NOMO-1 treated with DMSO at 0.1 percent for 48 hours (cell line): ENCODE measurements around the gene LIPA.
A peak's percentile ranks its signal among the peaks of the same experiment; 100 is the strongest.
"Not testable (repeated sequence)": the region's sequence is repeated elsewhere in the genome, so short reads cannot be mapped to it uniquely, and the experiment has no call there.

ENCODE experiments used
- DNase-seq: peaks from one replicate; lab custom pipeline; 2025; ENCODE audit not compliant: unreplicated experiment; lab: John Stamatoyannopoulos, UW

The LIPA gene

GRCh38 chr10:89251409-89252224 lies at the start of gene LIPA:
LIPA (minus strand) TSS chr10:89251775; CDS start chr10:89247648, 4,127 bp downstream.
- peak; percentile 97 for DNase-seq

GRCh38 chr10:89301232-89301631 lies 49.7 kb upstream of the LIPA start:
- peak; percentile 77 for DNase-seq

- no peak for DNase-seq
These were observed 47.5 kb upstream of the LIPA start for GRCh38 chr10:89299031-89299430.

GRCh38 chr10:89297791-89298190 lies 46.2 kb upstream of the LIPA start:
- no peak for DNase-seq

GRCh38 chr10:89297356-89297755 lies 45.8 kb upstream of the LIPA start:
- no peak for DNase-seq

- DNase-seq, result peak; percentile 81
These were observed 44.7 kb upstream of the LIPA start for GRCh38 chr10:89296220-89296648.

- peak; percentile 69 for DNase-seq
These were observed 44.0 kb upstream of the LIPA start for GRCh38 chr10:89295597-89295996.

GRCh38 chr10:89294721-89295239 lies 43.2 kb upstream of the LIPA start:
- no peak for DNase-seq

- DNase-seq, result not testable (repeated sequence)
These were observed 33.7 kb upstream of the LIPA start for GRCh38 chr10:89285303-89285702.

GRCh38 chr10:89284711-89285110 lies 33.1 kb upstream of the LIPA start:
- not testable (repeated sequence) for DNase-seq

- DNase-seq, result no peak
These were observed 32.4 kb upstream of the LIPA start for GRCh38 chr10:89283936-89284475.

GRCh38 chr10:89283025-89283935 lies 31.7 kb upstream of the LIPA start:
- DNase-seq, result peak; percentile 46

GRCh38 chr10:89281606-89282395 lies 30.2 kb upstream of the LIPA start:
- DNase-seq, result no peak

GRCh38 chr10:89280508-89280907 lies 28.9 kb upstream of the LIPA start:
- no peak for DNase-seq

GRCh38 chr10:89279421-89279869 lies 27.9 kb upstream of the LIPA start:
- DNase-seq, result no peak

- DNase-seq, result no peak
These were observed 27.4 kb upstream of the LIPA start for GRCh38 chr10:89278900-89279392.

- DNase-seq, result no peak
These were observed 26.5 kb upstream of the LIPA start for GRCh38 chr10:89278034-89278535.

GRCh38 chr10:89275383-89275782 lies 23.8 kb upstream of the LIPA start:
- no peak for DNase-seq

- DNase-seq, result no peak
These were observed 23.4 kb upstream of the LIPA start for GRCh38 chr10:89274928-89275327.

- no peak for DNase-seq
These were observed 22.1 kb upstream of the LIPA start for GRCh38 chr10:89273680-89274079.
